ENCODE measurements around the gene PARM1.

Gene PARM1

DNA sequence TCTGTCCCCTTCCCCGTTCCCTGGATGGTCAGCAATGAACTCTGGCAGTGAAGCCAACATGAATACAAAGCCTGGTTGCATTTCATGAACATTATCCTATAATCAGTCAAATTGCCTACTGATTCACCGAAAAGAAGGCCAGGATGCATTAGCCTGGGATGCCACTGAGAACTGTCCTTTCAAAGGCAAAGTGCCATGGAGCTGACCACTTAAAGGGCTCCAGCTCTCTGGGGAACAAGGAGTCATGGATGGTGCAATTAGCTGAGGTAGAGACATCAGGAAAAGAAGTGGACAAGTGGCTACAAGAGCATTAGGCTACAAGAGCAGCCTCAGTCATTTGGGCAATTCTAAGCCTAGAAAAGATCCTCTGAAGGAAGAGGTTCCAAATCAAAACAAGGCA, 69.0 kb downstream of the PARM1 start:
- no peak overlapping the region for H3K27ac ChIP-seq
- no peaks in the 10 kb centered on the region for H3K36me3 ChIP-seq
- TF ChIP-seq, protein P1, sequence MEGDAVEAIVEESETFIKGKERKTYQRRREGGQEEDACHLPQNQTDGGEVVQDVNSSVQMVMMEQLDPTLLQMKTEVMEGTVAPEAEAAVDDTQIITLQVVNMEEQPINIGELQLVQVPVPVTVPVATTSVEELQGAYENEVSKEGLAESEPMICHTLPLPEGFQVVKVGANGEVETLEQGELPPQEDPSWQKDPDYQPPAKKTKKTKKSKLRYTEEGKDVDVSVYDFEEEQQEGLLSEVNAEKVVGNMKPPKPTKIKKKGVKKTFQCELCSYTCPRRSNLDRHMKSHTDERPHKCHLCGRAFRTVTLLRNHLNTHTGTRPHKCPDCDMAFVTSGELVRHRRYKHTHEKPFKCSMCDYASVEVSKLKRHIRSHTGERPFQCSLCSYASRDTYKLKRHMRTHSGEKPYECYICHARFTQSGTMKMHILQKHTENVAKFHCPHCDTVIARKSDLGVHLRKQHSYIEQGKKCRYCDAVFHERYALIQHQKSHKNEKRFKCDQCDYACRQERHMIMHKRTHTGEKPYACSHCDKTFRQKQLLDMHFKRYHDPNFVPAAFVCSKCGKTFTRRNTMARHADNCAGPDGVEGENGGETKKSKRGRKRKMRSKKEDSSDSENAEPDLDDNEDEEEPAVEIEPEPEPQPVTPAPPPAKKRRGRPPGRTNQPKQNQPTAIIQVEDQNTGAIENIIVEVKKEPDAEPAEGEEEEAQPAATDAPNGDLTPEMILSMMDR (IDR thresholded peaks at IDR 0.05) = no peak
- no peaks in the 10 kb centered on the region for H3K9me3 ChIP-seq
- H3K4me1 ChIP-seq (ENCODE audit: control insufficient read depth in 1 of 2, insufficient read depth in 1 of 2, low read depth in 1 of 2, low read length in 1 of 2) = no peaks in the 10 kb centered on the region
- no peaks in the 10 kb centered on the region for H3K27me3 ChIP-seq
- H3K4me3 ChIP-seq (ENCODE audit: low read depth in 1 of 2, low read length in 1 of 2) = no peak overlapping the region

DNA sequence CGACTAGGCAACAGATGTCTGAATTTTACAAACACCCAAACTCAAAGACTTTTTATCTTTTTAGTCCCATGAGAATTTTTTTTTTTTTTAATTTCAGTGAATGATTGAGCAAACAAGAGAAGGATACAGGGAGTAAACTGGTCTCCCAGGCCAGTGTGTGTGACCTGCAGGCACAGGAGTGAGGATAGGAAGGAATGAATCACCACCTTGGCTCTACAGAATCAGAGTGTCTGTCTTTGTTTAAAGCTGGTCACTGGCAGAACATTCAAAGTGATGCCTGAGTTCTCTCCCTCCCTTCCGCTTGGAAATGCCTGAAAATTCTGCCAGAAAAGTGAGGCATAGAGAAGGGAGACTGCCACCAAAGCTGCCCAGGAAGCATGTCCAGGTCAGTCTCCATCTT, 69.5 kb downstream of the PARM1 start:
- no peaks in the 10 kb centered on the region for H3K4me1 ChIP-seq (ENCODE audit: control insufficient read depth in 1 of 2, insufficient read depth in 1 of 2, low read depth in 1 of 2, low read length in 1 of 2)
- H3K27ac ChIP-seq = no peak overlapping the region
- H3K36me3 ChIP-seq = no peaks in the 10 kb centered on the region
- H3K4me3 ChIP-seq (ENCODE audit: low read depth in 1 of 2, low read length in 1 of 2) = no peak overlapping the region
- TF ChIP-seq, protein P1 (IDR thresholded peaks at IDR 0.05) = no peak
- H3K27me3 ChIP-seq = no peaks in the 10 kb centered on the region
- H3K9me3 ChIP-seq = no peaks in the 10 kb centered on the region

DNA sequence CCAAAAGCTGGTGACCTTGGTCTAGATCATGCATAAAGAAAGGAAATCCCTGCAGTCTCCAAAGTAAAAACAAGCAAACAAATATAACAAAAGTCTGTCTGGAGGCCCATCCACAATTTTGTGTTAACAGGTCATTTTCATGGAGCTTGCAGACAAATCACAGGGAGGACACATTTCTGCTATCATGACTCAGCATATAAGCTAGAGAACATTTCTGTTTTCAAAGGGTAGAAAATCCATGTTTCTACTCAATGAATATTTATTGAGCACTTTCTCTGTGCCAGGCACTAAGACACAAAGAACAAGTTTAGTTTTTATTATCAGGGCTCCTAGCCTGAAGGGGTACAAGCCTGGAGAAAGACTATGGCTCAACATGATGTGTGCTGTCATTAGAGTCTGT, 71.1 kb downstream of the PARM1 start:
- Histone ChIP-seq H3K4me3 (ENCODE audit: low read depth in 1 of 2, low read length in 1 of 2) (no peak overlapping the region), H3K36me3 (no peaks in the 10 kb centered on the region), H3K9me3 (no peaks in the 10 kb centered on the region), H3K27me3 (no peaks in the 10 kb centered on the region), H3K27ac (no peak overlapping the region), H3K4me1 (ENCODE audit: control insufficient read depth in 1 of 2, insufficient read depth in 1 of 2, low read depth in 1 of 2, low read length in 1 of 2) (no peaks in the 10 kb centered on the region)
- TF ChIP-seq, protein P1 (IDR thresholded peaks at IDR 0.05) = no peak

DNA sequence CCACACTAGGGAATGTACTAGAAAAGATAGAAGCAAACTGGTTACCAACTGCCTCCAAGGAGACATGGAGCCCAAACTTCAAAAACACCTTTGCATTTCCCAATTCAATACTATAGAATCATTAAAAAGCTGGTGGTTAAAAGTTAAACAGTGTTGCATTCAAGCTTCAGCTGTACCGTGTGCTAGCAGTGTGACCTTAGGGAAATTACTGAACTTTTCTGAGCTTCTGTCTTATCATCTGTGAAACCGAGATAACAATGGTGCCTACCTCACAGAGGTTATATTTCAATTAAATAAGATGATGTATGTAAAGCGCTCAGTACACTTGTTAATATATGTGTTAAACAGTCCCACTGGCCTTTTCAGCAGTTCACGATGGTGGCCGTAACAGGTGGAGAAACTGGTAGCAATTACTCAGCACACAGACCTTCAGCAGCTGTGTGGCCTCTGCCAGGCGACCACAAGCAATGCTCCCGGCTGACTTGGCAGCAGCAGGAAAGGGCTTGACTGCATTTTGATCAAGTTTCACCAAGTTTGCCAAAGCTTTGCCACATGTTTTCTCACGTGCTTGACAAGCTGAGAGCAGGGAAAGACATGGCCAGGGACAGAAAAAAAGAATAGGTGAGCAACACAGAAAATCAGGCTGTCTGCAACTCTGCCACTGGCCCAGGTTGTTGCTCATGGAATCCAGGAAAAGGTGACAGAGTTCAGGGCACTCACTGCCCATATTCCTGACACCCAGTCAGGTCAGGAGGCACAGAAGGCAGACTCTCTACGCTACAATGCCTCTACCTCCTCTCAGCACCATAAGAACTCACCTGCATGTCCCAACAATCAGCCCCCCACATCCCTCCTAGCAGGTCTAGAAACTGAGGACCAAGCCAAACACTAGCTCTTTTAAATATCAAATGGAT, 72.1 kb downstream of the PARM1 start:
- Histone ChIP-seq H3K36me3 (no peaks in the 10 kb centered on the region), H3K9me3 (no peaks in the 10 kb centered on the region), H3K4me1 (ENCODE audit: control insufficient read depth in 1 of 2, insufficient read depth in 1 of 2, low read depth in 1 of 2, low read length in 1 of 2) (no peaks in the 10 kb centered on the region), H3K4me3 (ENCODE audit: low read depth in 1 of 2, low read length in 1 of 2) (no peak overlapping the region), H3K27ac (no peak overlapping the region), H3K27me3 (no peaks in the 10 kb centered on the region)
- TF ChIP-seq, protein P1 (IDR thresholded peaks at IDR 0.05) = no peak

DNA sequence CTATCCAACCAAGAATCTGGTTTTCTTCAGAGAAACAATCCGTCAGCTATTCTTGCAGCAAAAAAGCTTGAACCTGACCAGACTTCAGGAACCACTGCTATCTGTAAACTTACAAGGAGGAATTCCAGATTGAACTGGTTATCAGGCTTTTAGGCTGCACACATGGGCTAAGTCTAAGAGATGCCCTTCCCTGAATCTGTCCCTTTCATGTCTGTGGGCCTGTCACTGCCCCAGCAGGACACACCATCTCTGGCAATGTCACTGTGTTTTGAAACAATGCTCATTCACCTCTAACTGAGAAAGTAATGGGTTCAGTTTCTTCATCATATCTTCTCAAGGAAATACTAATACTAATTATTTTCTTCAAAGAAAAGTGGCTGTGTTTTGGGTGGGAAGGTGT, 72.8 kb downstream of the PARM1 start:
- Histone ChIP-seq H3K36me3 (no peaks in the 10 kb centered on the region), H3K27me3 (no peaks in the 10 kb centered on the region), H3K4me1 (ENCODE audit: control insufficient read depth in 1 of 2, insufficient read depth in 1 of 2, low read depth in 1 of 2, low read length in 1 of 2) (no peaks in the 10 kb centered on the region), H3K27ac (no peak overlapping the region), H3K4me3 (ENCODE audit: low read depth in 1 of 2, low read length in 1 of 2) (no peak overlapping the region), H3K9me3 (no peaks in the 10 kb centered on the region)
- TF ChIP-seq, protein P1 (IDR thresholded peaks at IDR 0.05) = no peak

Measured in neutrophil (primary cell).